ENCODE data around the gene RHCG. TPM values are rescaled to one million over a fixed set of nuclear protein-coding genes. Genes with fewer than 3 reads are reported as not detected.

RHCG gene
- total RNA-seq = not detected

DNA sequence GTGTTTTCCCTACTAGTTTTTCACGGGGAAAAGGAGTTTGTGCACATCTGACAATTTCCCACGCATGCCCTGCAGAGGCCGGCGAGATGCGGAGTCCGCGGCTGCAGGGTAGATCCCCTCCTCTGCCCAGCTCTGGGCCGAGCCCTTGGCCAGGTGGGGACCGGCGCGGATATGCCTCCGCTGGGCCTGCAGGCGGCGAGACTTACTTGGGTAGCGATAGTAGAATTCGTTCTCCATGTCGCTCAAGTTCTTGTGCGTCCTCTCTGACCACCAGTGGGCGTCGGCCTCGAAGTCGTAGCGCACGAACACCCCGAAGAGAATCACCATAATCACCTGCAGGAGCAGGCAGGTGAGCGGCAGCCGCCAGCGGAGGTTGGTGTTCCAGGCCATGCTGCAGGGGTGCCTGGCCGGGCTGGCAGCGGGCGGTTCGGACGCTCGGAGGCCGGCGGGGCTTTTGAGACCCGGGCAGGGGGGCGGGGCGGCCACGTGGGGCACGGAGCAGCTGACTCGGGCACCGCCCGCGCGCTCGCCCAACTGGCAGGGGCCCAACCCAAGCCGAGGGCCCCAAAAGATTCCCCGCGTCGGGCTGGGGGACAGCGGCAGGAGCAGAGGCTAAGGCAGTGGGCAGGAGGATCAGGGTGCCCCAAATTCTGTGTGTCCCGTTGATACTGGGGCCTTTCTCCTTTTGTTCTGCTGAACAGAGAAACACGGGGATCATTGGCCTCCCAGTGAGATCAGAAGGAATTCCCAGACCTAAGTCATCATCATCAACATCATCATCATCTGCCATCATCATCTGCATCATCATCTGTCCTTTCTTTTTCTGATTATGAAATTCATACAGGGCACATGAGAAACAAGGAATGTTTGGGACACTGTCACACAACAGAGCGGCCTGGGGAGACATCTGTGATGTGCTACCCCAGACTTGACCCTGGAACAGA is at the start of gene RHCG:
Gene RHCG (minus strand): TSS at position 429 of the 944 bp plus-strand sequence. CDS start 39 bp downstream, at position 390.
- DNase-seq = peak; percentile 37
- Mint-ChIP-seq H3K4me3 (no peak within 1 kb of the TSS), H3K9me3 (ENCODE audit: insufficient read depth) (no peaks in the 10 kb centered on the region), H3K27ac (no peak within 1 kb of the TSS), H3K27me3 (ENCODE audit: low read depth) (peaks cover 35% of the 10 kb centered on the region), H3K4me1 (ENCODE audit: low read depth) (peaks cover 18% of the 10 kb centered on the region), H3K36me3 (ENCODE audit: low read depth) (no peaks in the 10 kb centered on the region)
- peak; percentile 43 for ATAC-seq
- POLR2A ChIA-PET = no interaction called here
- CTCF ChIA-PET = no interaction called here

DNA sequence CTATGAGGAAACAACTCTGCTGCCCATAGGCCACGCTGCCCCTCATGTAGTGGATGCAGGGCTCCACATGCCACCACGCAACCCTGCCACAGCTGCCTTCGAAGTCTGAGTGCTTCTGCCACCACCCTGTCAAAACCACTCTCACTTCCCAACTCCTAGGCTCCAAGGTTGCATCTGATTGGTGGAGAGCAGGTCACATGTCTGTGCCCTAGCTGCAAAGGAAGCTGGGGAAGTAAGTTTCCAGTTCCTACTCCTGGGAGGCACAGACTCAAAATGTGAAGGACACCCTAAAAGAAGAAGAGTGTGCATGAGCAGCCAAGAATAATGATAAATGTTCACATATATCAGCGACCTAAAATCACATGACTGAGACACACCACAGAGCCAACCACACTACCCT is 47.0 kb upstream of the RHCG start:
- Mint-ChIP-seq H3K36me3 (ENCODE audit: low read depth) (no peaks in the 10 kb centered on the region), H3K27ac (no peak overlapping the region), H3K4me3 (no peak overlapping the region), H3K4me1 (ENCODE audit: low read depth) (peaks cover 2% of the 10 kb centered on the region), H3K27me3 (ENCODE audit: low read depth) (peaks cover 28% of the 10 kb centered on the region), H3K9me3 (ENCODE audit: insufficient read depth) (peaks cover under 1% of the 10 kb centered on the region)
- CTCF ChIA-PET = no interaction called here
- ATAC-seq (no peak), DNase-seq (no peak)
- POLR2A ChIA-PET = no interaction called here

DNA sequence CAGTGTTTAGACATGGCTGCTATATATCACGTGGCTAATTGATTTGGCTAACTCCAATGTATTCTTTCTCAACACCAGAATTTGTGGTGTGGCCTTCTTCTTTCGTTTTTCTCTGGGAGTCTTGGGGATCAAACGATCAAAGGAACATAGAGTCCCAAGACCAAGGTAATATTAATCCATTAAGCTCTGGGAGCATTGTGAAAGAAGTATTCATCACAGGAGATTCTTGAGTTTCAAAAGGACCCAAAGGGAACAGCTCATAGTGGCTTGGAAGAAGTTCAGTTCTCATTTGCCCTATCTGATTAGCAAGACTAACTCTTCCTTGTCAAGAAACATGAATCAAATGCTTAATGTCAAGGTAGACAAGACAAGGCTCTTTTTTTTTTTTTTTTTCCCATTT is 46.0 kb upstream of the RHCG start:
- H3K27ac Mint-ChIP-seq = no peak overlapping the region
- H3K27me3 Mint-ChIP-seq (ENCODE audit: low read depth) = peaks cover 33% of the 10 kb centered on the region
- CTCF ChIA-PET = no interaction called here
- no peak overlapping the region for H3K4me3 Mint-ChIP-seq
- DNase-seq = no peak
- POLR2A ChIA-PET = no interaction called here
- no peaks in the 10 kb centered on the region for H3K4me1 Mint-ChIP-seq (ENCODE audit: low read depth)
- no peak for ATAC-seq
- no peaks in the 10 kb centered on the region for H3K36me3 Mint-ChIP-seq (ENCODE audit: low read depth)
- H3K9me3 Mint-ChIP-seq (ENCODE audit: insufficient read depth) = peaks cover 11% of the 10 kb centered on the region

DNA sequence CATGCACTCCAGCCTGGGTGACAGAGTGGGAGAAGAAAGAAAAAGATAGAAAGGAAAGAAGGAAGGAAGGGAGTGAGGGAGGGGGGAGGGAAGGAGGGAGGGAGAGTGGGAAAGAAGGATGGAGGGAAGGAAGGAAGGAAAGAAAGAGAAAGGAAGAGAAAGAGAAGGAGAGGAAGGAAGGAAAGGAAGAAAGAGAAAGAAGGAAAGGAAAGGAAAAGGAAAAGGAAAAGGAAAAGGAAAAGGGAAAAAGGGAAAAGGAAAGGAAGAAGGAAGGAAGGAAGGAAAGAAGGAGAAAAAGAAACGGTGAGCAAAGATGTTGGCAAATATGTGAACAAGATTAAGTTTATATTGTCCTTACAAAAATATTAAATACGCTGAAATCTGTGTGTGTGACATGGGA is 42.6 kb upstream of the RHCG start:
- Mint-ChIP-seq H3K4me1 (ENCODE audit: low read depth) (no peaks in the 10 kb centered on the region), H3K36me3 (ENCODE audit: low read depth) (no peaks in the 10 kb centered on the region), H3K27me3 (ENCODE audit: low read depth) (peaks cover 25% of the 10 kb centered on the region), H3K27ac (no peak overlapping the region), H3K4me3 (no peak overlapping the region), H3K9me3 (ENCODE audit: insufficient read depth) (peaks cover 11% of the 10 kb centered on the region)
- ChIA-PET POLR2A (no interaction called here), CTCF (no interaction called here)
- DNase-seq (no peak), ATAC-seq (no peak)

DNA sequence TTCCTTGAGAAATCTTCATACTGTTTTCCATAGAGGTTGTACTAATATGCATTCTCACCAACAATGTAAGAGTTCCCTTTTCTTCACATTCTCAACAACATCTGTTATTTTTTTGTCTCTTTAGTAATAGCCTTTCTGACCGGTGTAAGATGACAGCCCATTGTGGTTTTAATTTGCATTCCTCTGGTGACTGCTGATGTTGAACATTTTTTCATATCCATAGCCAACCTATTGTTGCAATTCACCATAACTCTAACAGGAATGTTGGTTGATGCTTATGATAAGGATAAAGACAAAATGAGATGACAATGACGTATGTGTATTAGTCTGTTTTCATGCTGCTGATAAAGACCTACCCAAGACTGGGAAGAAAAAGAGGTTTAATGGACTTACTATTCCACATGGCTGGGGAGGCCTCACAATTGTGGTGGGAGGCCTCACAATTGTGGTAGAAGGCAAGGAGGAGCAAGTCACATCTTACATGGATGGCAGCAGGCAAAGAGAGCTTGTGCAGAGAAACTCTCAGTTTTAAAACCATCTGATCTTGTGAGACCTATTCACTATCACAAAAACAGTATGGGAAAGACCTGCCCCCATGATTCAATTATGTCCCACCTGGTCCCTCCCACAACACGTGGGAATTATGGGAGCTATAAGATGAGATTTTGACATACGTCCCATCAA is 37.6 kb upstream of the RHCG start:
- ChIA-PET POLR2A (no interaction called here), CTCF (no interaction called here)
- ATAC-seq (no peak), DNase-seq (no peak)
- Mint-ChIP-seq H3K4me1 (ENCODE audit: low read depth) (peaks cover 1% of the 10 kb centered on the region), H3K36me3 (ENCODE audit: low read depth) (no peaks in the 10 kb centered on the region), H3K27ac (no peak overlapping the region), H3K4me3 (no peak overlapping the region), H3K27me3 (ENCODE audit: low read depth) (peaks cover 18% of the 10 kb centered on the region), H3K9me3 (ENCODE audit: insufficient read depth) (peaks cover 11% of the 10 kb centered on the region)

DNA sequence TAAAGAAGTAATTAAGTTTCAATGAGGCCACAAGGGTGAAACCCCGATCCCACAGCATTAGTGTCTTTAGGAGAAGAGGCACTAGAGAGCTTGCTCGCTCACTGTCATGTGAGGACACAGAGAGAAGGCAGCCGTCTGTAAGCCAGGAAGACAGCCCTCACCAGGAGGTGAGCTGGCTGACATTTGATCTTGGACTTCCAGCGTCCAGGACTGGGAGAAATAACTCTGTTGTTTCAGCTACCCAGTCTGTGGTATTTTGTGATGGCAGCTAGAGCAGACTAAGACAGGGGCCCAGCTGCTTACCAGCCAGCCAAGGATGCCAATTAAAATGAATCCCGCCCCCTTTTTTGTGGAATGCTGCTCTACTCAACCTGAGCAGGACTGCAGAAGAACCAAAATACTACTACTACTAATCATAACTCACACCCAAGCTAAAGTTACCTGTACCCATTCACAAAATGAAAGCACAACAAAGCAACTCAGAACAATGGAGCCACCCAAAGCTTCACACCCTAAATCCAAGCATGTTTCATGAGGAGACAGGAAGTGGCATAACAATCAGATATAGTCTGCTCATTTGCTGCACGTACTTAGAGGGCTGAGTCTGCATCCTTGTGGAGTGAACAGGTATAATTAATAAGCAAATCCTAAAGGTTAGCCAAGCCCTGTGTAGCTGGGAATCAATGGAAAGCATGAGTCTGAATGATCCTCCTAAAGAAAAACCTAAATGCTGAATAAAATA is 35.6 kb upstream of the RHCG start:
- DNase-seq (no peak), ATAC-seq (no peak)
- Mint-ChIP-seq H3K4me3 (no peak overlapping the region), H3K36me3 (ENCODE audit: low read depth) (no peaks in the 10 kb centered on the region), H3K9me3 (ENCODE audit: insufficient read depth) (no peaks in the 10 kb centered on the region), H3K4me1 (ENCODE audit: low read depth) (peaks cover 1% of the 10 kb centered on the region), H3K27me3 (ENCODE audit: low read depth) (peaks cover 13% of the 10 kb centered on the region), H3K27ac (no peak overlapping the region)
- POLR2A ChIA-PET = no interaction called here
- CTCF ChIA-PET = no interaction called here

DNA sequence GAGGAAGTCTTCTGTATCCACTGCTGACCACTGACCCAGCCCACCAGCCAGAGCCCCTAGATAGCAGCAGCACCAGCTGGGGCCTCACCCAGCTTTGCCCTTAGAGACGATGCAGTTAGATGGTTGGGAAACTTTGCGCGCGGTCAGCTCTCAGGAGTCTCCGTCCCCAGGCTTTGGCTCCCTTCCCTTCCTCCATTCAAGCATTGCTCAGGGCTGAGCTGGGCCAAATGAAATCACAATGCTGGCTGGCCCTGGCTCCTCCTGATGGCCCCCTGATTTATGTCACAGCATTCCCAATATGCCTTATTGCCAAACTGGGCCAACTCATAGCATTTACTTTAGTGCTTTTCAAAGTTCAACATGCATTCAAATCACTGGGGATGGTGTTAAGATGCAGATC is 34.6 kb upstream of the RHCG start:
- DNase-seq (no peak), ATAC-seq (no peak)
- H3K4me3 Mint-ChIP-seq = no peak overlapping the region
- no peaks in the 10 kb centered on the region for H3K36me3 Mint-ChIP-seq (ENCODE audit: low read depth)
- peaks cover 1% of the 10 kb centered on the region for H3K4me1 Mint-ChIP-seq (ENCODE audit: low read depth)
- ChIA-PET CTCF (no interaction called here), POLR2A (no interaction called here)
- no peak overlapping the region for H3K27ac Mint-ChIP-seq
- H3K27me3 Mint-ChIP-seq (ENCODE audit: low read depth) = peaks cover 13% of the 10 kb centered on the region
- H3K9me3 Mint-ChIP-seq (ENCODE audit: insufficient read depth) = no peaks in the 10 kb centered on the region

DNA sequence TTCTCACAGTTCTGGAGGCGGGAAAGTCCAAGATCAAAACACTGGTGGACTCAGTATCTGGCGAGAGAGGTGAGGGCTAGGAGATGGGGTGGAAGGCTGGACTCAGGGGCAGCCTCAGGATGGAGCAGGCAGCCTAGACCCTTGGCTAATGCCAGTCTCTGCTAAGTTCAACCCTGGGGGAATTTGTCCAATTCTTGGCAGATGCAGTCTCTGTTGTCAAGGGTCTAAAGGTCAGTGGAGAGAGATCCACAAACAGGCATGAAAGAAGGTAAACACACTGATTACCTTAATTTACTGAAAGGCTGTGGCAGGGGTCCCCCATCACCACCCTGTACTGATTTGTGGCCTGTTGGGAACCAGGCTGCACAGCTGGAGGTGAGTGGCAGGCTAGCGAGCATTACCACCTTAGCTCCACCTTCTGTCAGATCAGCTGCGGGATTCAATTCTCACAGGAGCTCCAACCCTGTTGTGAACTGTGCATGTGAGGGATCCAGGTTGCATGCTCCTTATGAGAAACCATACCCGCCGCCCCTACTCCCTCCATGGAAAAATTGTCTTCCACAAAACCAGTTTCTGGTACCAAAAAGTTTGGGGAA is 32.5 kb upstream of the RHCG start:
- H3K4me3 Mint-ChIP-seq = no peak overlapping the region
- POLR2A ChIA-PET = no interaction called here

DNA sequence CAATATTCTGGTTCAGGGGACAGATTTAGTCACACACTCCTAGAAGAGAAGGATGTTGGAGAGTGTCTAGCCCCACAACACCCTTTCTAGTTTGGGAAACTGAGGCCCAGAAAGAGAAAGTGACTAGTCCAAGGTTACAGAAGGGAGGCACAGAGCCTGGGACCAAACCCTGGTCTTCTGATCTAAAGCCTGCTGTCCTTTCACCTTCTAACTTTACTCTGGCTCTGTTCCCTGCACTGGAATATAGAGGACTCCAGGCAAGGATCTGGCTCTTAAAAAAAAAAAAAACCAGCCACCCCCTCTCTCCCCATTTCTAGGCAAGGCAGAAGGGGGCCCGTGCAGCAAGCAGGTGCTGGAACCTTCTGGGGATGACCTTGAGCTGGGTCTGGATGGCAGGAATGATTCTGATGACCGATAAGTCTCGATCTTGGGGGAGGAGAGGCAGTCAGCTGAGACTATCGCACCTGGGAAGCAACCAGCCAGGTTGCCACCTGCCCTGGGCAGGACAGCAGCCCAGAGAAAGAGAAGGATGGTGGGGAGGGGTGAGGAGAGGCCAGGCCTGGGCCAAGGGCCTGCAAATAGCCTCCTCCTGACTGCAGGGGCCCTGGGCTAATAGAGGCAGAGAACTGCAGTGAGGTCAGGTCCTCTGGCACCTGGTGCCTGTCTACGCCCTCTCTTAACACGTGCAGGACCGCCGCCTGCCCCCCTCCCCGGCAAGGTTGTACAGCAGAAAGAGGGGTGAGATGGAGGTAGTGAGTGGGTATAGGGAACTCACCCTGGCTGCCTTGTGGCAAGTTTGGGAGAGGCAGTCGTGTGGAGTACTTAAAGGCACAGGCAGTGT is 30.4 kb upstream of the RHCG start:
- H3K4me1 Mint-ChIP-seq (ENCODE audit: low read depth) = no peaks in the 10 kb centered on the region
- ATAC-seq = no peak
- H3K27ac Mint-ChIP-seq = no peak overlapping the region
- CTCF ChIA-PET = no interaction called here
- no peak overlapping the region for H3K4me3 Mint-ChIP-seq
- no peaks in the 10 kb centered on the region for H3K9me3 Mint-ChIP-seq (ENCODE audit: insufficient read depth)
- POLR2A ChIA-PET = no interaction called here
- H3K27me3 Mint-ChIP-seq (ENCODE audit: low read depth) = peaks cover 3% of the 10 kb centered on the region
- no peaks in the 10 kb centered on the region for H3K36me3 Mint-ChIP-seq (ENCODE audit: low read depth)
- no peak for DNase-seq

More for the DNA sequence above, 32.5 kb upstream of the RHCG start:
- peaks cover 3% of the 10 kb centered on the region for H3K27me3 Mint-ChIP-seq (ENCODE audit: low read depth)
- DNase-seq (no peak), ATAC-seq (no peak)
- no peaks in the 10 kb centered on the region for H3K9me3 Mint-ChIP-seq (ENCODE audit: insufficient read depth)
- no peaks in the 10 kb centered on the region for H3K36me3 Mint-ChIP-seq (ENCODE audit: low read depth)
- CTCF ChIA-PET = no interaction called here
- no peak overlapping the region for H3K27ac Mint-ChIP-seq
- peaks cover 1% of the 10 kb centered on the region for H3K4me1 Mint-ChIP-seq (ENCODE audit: low read depth)

DNA sequence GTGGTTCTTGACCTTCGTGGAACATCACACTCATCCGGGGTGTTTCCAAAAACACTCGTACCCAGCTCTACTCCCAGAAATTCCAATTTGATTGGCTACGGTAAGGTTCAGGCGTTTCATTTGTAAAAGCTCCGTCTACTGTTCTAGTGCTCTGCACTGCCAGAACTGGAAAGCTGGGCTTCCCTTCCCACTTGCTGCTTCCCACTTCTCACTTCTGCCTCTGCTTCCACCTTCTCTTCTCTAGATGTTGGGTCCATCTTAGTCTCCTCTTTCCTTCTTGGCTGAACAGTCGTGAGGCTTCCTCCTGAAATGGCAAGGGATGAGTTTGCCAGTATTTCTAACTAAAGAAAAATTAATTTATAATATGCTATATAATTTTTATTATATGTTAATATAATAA is 29.8 kb upstream of the RHCG start:
- Mint-ChIP-seq H3K4me1 (ENCODE audit: low read depth) (no peaks in the 10 kb centered on the region), H3K4me3 (no peak overlapping the region), H3K9me3 (ENCODE audit: insufficient read depth) (no peaks in the 10 kb centered on the region), H3K27me3 (ENCODE audit: low read depth) (peaks cover 6% of the 10 kb centered on the region), H3K36me3 (ENCODE audit: low read depth) (no peaks in the 10 kb centered on the region), H3K27ac (no peak overlapping the region)
- POLR2A ChIA-PET = no interaction called here
- CTCF ChIA-PET = no interaction called here
- ATAC-seq (no peak), DNase-seq (no peak)

DNA sequence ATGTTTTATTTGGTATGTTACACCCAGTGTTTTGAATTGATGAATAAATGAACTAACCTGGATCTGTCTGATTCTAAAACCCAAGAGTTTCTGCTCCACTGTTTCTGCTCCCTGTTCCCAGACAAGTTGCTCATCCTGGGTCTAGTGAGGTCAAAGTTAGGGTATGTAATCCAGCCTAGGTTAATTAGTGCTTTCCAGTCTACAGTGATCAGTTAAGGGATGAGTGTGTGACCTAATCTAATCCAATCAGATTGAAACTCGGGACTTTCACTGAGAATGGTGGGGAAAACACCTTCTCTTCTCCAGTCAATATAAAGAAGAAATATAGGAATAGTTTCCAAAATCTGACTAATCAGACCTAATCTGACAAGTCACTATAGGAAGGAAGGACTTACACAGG is 27.8 kb upstream of the RHCG start:
- H3K27me3 Mint-ChIP-seq (ENCODE audit: low read depth) = peaks cover 7% of the 10 kb centered on the region
- no peaks in the 10 kb centered on the region for H3K36me3 Mint-ChIP-seq (ENCODE audit: low read depth)
- no peak for ATAC-seq
- CTCF ChIA-PET = interaction anchor here (0.9 kb wide), 1 partner anchor 346 kb away, joined by 3 read pairs; no protein-coding TSS in a partner anchor
- no peaks in the 10 kb centered on the region for H3K4me1 Mint-ChIP-seq (ENCODE audit: low read depth)
- no peak overlapping the region for H3K4me3 Mint-ChIP-seq
- H3K9me3 Mint-ChIP-seq (ENCODE audit: insufficient read depth) = no peaks in the 10 kb centered on the region
- POLR2A ChIA-PET = no interaction called here
- DNase-seq = no peak
- no peak overlapping the region for H3K27ac Mint-ChIP-seq

All from activated CD8-positive, alpha-beta T cell treated with anti-CD3 and anti-CD28 coated beads, Interleukin-2, amount 10 ng/mL, durations not matched to agents 7 days and 5 days (primary cell).